ENCODE measurements around the gene HDAC9.

Gene HDAC9

GRCh38 chr7:18675579-18675978 lies 180.0 kb downstream of the HDAC9 start:
- FAIRE-seq (no peak), DNase-seq (ENCODE audit: insufficient read length, low spot score) (no peak)
- TF ChIP-seq CTCF (IDR thresholded peaks at IDR 0.05; ENCODE audit: insufficient read depth, missing control alignments): no peak

GRCh38 chr7:18679261-18679660 lies 183.7 kb downstream of the HDAC9 start:
- no peak for DNase-seq (ENCODE audit: insufficient read length, low spot score)
- no peak for TF ChIP-seq CTCF (IDR thresholded peaks at IDR 0.05; ENCODE audit: insufficient read depth, missing control alignments)
- no peak for FAIRE-seq

- DNase-seq (ENCODE audit: insufficient read length, low spot score) (no peak), FAIRE-seq (no peak)
Observed at GRCh38 chr7:18680576-18680975, 185.0 kb downstream of the HDAC9 start.

GRCh38 chr7:18684916-18685315 lies 189.4 kb downstream of the HDAC9 start:
- no peak for FAIRE-seq
- DNase-seq (ENCODE audit: insufficient read length, low spot score): no peak
- no peak for TF ChIP-seq CTCF (IDR thresholded peaks at IDR 0.05; ENCODE audit: insufficient read depth, missing control alignments)

More at GRCh38 chr7:18680576-18680975, 185.0 kb downstream of the HDAC9 start:
- no peak for TF ChIP-seq CTCF (IDR thresholded peaks at IDR 0.05; ENCODE audit: insufficient read depth, missing control alignments)

- no peak for DNase-seq (ENCODE audit: insufficient read length, low spot score)
- no peak for FAIRE-seq
- TF ChIP-seq CTCF (IDR thresholded peaks at IDR 0.05; ENCODE audit: insufficient read depth, missing control alignments): no peak
Observed at GRCh38 chr7:18685971-18686370, 190.4 kb downstream of the HDAC9 start.

GRCh38 chr7:18689551-18689950 lies 194.0 kb downstream of the HDAC9 start:
- DNase-seq (ENCODE audit: insufficient read length, low spot score) (no peak), FAIRE-seq (no peak)
- no peak for TF ChIP-seq CTCF (IDR thresholded peaks at IDR 0.05; ENCODE audit: insufficient read depth, missing control alignments)

GRCh38 chr7:18693406-18693805 lies 197.9 kb downstream of the HDAC9 start:
- FAIRE-seq: no peak
- DNase-seq (ENCODE audit: insufficient read length, low spot score): no peak
- TF ChIP-seq CTCF (IDR thresholded peaks at IDR 0.05; ENCODE audit: insufficient read depth, missing control alignments): peak; percentile 60
